ENCODE results near the gene VPS33B. TPM values are rescaled to one million over a fixed set of nuclear protein-coding genes. Genes with fewer than 3 reads are reported as not detected.
A peak's percentile ranks its signal among the peaks of the same experiment; 100 is the strongest.

Gene VPS33B
- 10 to 100 TPM; 20.4 to 20.6 TPM for total RNA-seq
- 10.6 TPM for polyA plus RNA-seq

GRCh38 chr15:91022075-91022831 is at the start of gene VPS33B:
VPS33B (minus strand) TSS chr15:91022594; CDS start chr15:91022249, 345 bp downstream.
- H3K4me3 ChIP-seq (ENCODE audit: low read length): peak within 1 kb of the TSS; percentile 79
- DNase-seq: peak; percentile 71 to 86 (median 78)
- ChIA-PET CTCF (interaction anchor here (0.7 to 3.9 kb wide), 6 partner anchors 10 to 90 kb away, joined by 3 to 12 read pairs (median 5); partner anchors contain the start of gene HDDC3), POLR2A (interaction anchor here (0.6 to 1.0 kb wide), 2 partner anchors 46 to 90 kb away, joined by 3 to 5 read pairs; partner anchors contain the start of gene HDDC3)
- Mint-ChIP-seq H3K4me1 (peaks cover 41 to 54% (median 49%) of the 10 kb centered on the region in 3 donors), H3K36me3 (peaks cover 0 to 23% (median 4%) of the 10 kb centered on the region in 3 donors), H3K4me3 (peak within 1 kb of the TSS; percentile 90 to 98 (median 95)), H3K9me3 (no peaks in the 10 kb centered on the region), H3K27me3 (no peaks in the 10 kb centered on the region), H3K27ac (peak within 1 kb of the TSS; percentile 80 to 98 (median 92))
- no peaks in the 10 kb centered on the region for H3K36me3 ChIP-seq (ENCODE audit: insufficient read depth, low read length)
- H3K27me3 ChIP-seq (ENCODE audit: insufficient read depth, low read length, poor library complexity, severe bottlenecking): no peaks in the 10 kb centered on the region
- no peaks in the 10 kb centered on the region for H3K9me3 ChIP-seq (ENCODE audit: low read length)
- peaks cover 16% of the 10 kb centered on the region for H3K4me1 ChIP-seq (ENCODE audit: insufficient read depth, low read length)
- peak within 1 kb of the TSS; percentile 85 for H3K27ac ChIP-seq (ENCODE audit: low read depth, low read length)

GRCh38 chr15:91072161-91072560 is 49.8 kb upstream of the VPS33B start:
- Histone ChIP-seq H3K27ac (ENCODE audit: low read depth, low read length) (no peak overlapping the region), H3K27me3 (ENCODE audit: insufficient read depth, low read length, poor library complexity, severe bottlenecking) (no peaks in the 10 kb centered on the region), H3K4me1 (ENCODE audit: insufficient read depth, low read length) (no peaks in the 10 kb centered on the region), H3K4me3 (ENCODE audit: low read length) (no peak overlapping the region), H3K36me3 (ENCODE audit: insufficient read depth, low read length) (no peaks in the 10 kb centered on the region), H3K9me3 (ENCODE audit: low read length) (no peaks in the 10 kb centered on the region)
- no peak overlapping the region for H3K27ac Mint-ChIP-seq
- no peak overlapping the region for H3K4me3 Mint-ChIP-seq
- peaks cover 0 to 3% (median 3%) of the 10 kb centered on the region in 3 donors for H3K36me3 Mint-ChIP-seq
- H3K4me1 Mint-ChIP-seq: no peaks in the 10 kb centered on the region
- H3K27me3 Mint-ChIP-seq: peaks cover 19 to 37% of the 10 kb centered on the region in 2 donors
- ChIA-PET POLR2A (no interaction called here), CTCF (no interaction called here)
- no peak for DNase-seq
- no peaks in the 10 kb centered on the region for H3K9me3 Mint-ChIP-seq

GRCh38 chr15:91070872-91071271 is 48.5 kb upstream of the VPS33B start:
- Mint-ChIP-seq H3K27me3 (peaks cover 16 to 40% of the 10 kb centered on the region in 2 donors), H3K4me3 (no peak overlapping the region), H3K9me3 (no peaks in the 10 kb centered on the region), H3K27ac (no peak overlapping the region), H3K4me1 (no peaks in the 10 kb centered on the region), H3K36me3 (peaks cover 0 to 3% (median 0%) of the 10 kb centered on the region in 3 donors)
- Histone ChIP-seq H3K27ac (ENCODE audit: low read depth, low read length) (no peak overlapping the region), H3K4me1 (ENCODE audit: insufficient read depth, low read length) (no peaks in the 10 kb centered on the region), H3K4me3 (ENCODE audit: low read length) (no peak overlapping the region), H3K9me3 (ENCODE audit: low read length) (no peaks in the 10 kb centered on the region), H3K27me3 (ENCODE audit: insufficient read depth, low read length, poor library complexity, severe bottlenecking) (no peaks in the 10 kb centered on the region), H3K36me3 (ENCODE audit: insufficient read depth, low read length) (no peaks in the 10 kb centered on the region)
- no peak for DNase-seq
- CTCF ChIA-PET: no interaction called here
- POLR2A ChIA-PET: no interaction called here

GRCh38 chr15:91068966-91069365 is 46.6 kb upstream of the VPS33B start:
- no peak for DNase-seq
- ChIA-PET POLR2A (interaction anchor here (0.6 to 0.7 kb wide), 2 partner anchors 47 to 670 kb away, joined by 3 to 5 read pairs; partner anchors contain the start of gene VPS33B), CTCF (interaction anchor here (1.7 kb wide), 1 partner anchor 13 kb away, joined by 5 read pairs; no protein-coding TSS in a partner anchor)
- Mint-ChIP-seq H3K4me3 (no peak overlapping the region), H3K9me3 (peaks cover 3 to 8% (median 5%) of the 10 kb centered on the region in 5 donors), H3K27ac (no peak overlapping the region), H3K36me3 (peaks cover 0 to 8% (median 3%) of the 10 kb centered on the region in 3 donors), H3K27me3 (peaks cover 14 to 43% of the 10 kb centered on the region in 2 donors), H3K4me1 (no peaks in the 10 kb centered on the region)
- Histone ChIP-seq H3K4me1 (ENCODE audit: insufficient read depth, low read length) (no peaks in the 10 kb centered on the region), H3K36me3 (ENCODE audit: insufficient read depth, low read length) (no peaks in the 10 kb centered on the region), H3K4me3 (ENCODE audit: low read length) (no peak overlapping the region), H3K27ac (ENCODE audit: low read depth, low read length) (no peak overlapping the region), H3K9me3 (ENCODE audit: low read length) (no peaks in the 10 kb centered on the region), H3K27me3 (ENCODE audit: insufficient read depth, low read length, poor library complexity, severe bottlenecking) (no peaks in the 10 kb centered on the region)

DNA sequence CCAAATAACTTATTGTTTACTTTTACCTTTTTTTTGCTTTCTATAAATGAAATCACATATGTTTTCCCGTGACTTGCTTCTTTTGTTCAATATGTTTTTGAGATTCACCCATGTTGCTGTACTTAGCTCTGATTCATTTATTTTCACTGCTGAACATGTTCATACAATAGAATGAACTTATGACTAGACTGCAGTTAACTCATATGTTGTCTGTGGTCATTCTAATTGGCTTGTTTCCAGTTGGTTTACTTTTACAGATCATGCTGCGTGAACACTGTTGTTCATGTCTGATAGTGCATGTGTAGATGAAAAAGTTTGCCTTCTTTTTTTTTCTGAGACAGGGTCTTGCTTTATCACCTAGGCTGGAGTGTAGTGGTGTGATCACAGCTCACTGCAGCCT is 46.0 kb upstream of the VPS33B start:
- POLR2A ChIA-PET: interaction anchor here (0.7 kb wide), 1 partner anchor 46 kb away, joined by 5 read pairs; the partner anchor contains the start of gene VPS33B
- peaks cover 0 to 8% (median 3%) of the 10 kb centered on the region in 3 donors for H3K36me3 Mint-ChIP-seq
- no peaks in the 10 kb centered on the region for H3K4me1 Mint-ChIP-seq
- no peak for DNase-seq
- peaks cover 3 to 8% (median 5%) of the 10 kb centered on the region in 5 donors for H3K9me3 Mint-ChIP-seq
- H3K27me3 Mint-ChIP-seq: peaks cover 14 to 43% of the 10 kb centered on the region in 2 donors
- CTCF ChIA-PET: interaction anchor here (1.7 kb wide), 1 partner anchor 13 kb away, joined by 5 read pairs; no protein-coding TSS in a partner anchor
- H3K4me1 ChIP-seq (ENCODE audit: insufficient read depth, low read length): no peaks in the 10 kb centered on the region
- no peak overlapping the region for H3K4me3 ChIP-seq (ENCODE audit: low read length)
- H3K27ac Mint-ChIP-seq: no peak overlapping the region
- H3K9me3 ChIP-seq (ENCODE audit: low read length): no peaks in the 10 kb centered on the region
- no peaks in the 10 kb centered on the region for H3K27me3 ChIP-seq (ENCODE audit: insufficient read depth, low read length, poor library complexity, severe bottlenecking)
- no peak overlapping the region for H3K4me3 Mint-ChIP-seq
- H3K36me3 ChIP-seq (ENCODE audit: insufficient read depth, low read length): no peaks in the 10 kb centered on the region
- no peak overlapping the region for H3K27ac ChIP-seq (ENCODE audit: low read depth, low read length)

GRCh38 chr15:91067036-91067435 is 44.6 kb upstream of the VPS33B start:
- Mint-ChIP-seq H3K4me1 (no peaks in the 10 kb centered on the region), H3K27me3 (peaks cover 14 to 39% of the 10 kb centered on the region in 2 donors), H3K27ac (no peak overlapping the region), H3K36me3 (peaks cover 0 to 8% (median 2%) of the 10 kb centered on the region in 3 donors), H3K9me3 (peaks cover 3 to 8% (median 5%) of the 10 kb centered on the region in 5 donors), H3K4me3 (no peak overlapping the region)
- Histone ChIP-seq H3K4me1 (ENCODE audit: insufficient read depth, low read length) (no peaks in the 10 kb centered on the region), H3K9me3 (ENCODE audit: low read length) (no peaks in the 10 kb centered on the region), H3K27me3 (ENCODE audit: insufficient read depth, low read length, poor library complexity, severe bottlenecking) (no peaks in the 10 kb centered on the region), H3K4me3 (ENCODE audit: low read length) (no peak overlapping the region), H3K36me3 (ENCODE audit: insufficient read depth, low read length) (no peaks in the 10 kb centered on the region), H3K27ac (ENCODE audit: low read depth, low read length) (no peak overlapping the region)
- no peak for DNase-seq
- POLR2A ChIA-PET: no interaction called here
- CTCF ChIA-PET: interaction anchor here (1.4 to 1.7 kb wide), 2 partner anchors 11 to 17 kb away, joined by 5 to 7 read pairs; no protein-coding TSS in a partner anchor

GRCh38 chr15:91065505-91065904 is 43.1 kb upstream of the VPS33B start:
- Histone ChIP-seq H3K36me3 (ENCODE audit: insufficient read depth, low read length) (no peaks in the 10 kb centered on the region), H3K27me3 (ENCODE audit: insufficient read depth, low read length, poor library complexity, severe bottlenecking) (no peaks in the 10 kb centered on the region), H3K27ac (ENCODE audit: low read depth, low read length) (no peak overlapping the region), H3K4me3 (ENCODE audit: low read length) (no peak overlapping the region), H3K9me3 (ENCODE audit: low read length) (no peaks in the 10 kb centered on the region), H3K4me1 (ENCODE audit: insufficient read depth, low read length) (no peaks in the 10 kb centered on the region)
- H3K27ac Mint-ChIP-seq: no peak overlapping the region
- no peaks in the 10 kb centered on the region for H3K4me1 Mint-ChIP-seq
- ChIA-PET CTCF (interaction anchor here (1.0 kb wide), 1 partner anchor 10 kb away, joined by 4 read pairs; no protein-coding TSS in a partner anchor), POLR2A (no interaction called here)
- H3K9me3 Mint-ChIP-seq: peaks cover 3 to 8% (median 5%) of the 10 kb centered on the region in 5 donors
- H3K27me3 Mint-ChIP-seq: peaks cover 11 to 36% of the 10 kb centered on the region in 2 donors
- H3K4me3 Mint-ChIP-seq: no peak overlapping the region
- peaks cover 0 to 8% (median 2%) of the 10 kb centered on the region in 3 donors for H3K36me3 Mint-ChIP-seq
- DNase-seq: no peak

- Mint-ChIP-seq H3K4me1 (no peaks in the 10 kb centered on the region), H3K36me3 (peaks cover 0 to 8% (median 0%) of the 10 kb centered on the region in 3 donors), H3K27me3 (peaks cover 20 to 44% of the 10 kb centered on the region in 2 donors), H3K4me3 (no peak overlapping the region), H3K9me3 (peaks cover 3 to 8% (median 6%) of the 10 kb centered on the region in 5 donors), H3K27ac (no peak overlapping the region)
- ChIA-PET CTCF (no interaction called here), POLR2A (no interaction called here)
- Histone ChIP-seq H3K4me3 (ENCODE audit: low read length) (no peak overlapping the region), H3K27me3 (ENCODE audit: insufficient read depth, low read length, poor library complexity, severe bottlenecking) (no peaks in the 10 kb centered on the region), H3K9me3 (ENCODE audit: low read length) (no peaks in the 10 kb centered on the region), H3K27ac (ENCODE audit: low read depth, low read length) (no peak overlapping the region), H3K4me1 (ENCODE audit: insufficient read depth, low read length) (no peaks in the 10 kb centered on the region), H3K36me3 (ENCODE audit: insufficient read depth, low read length) (no peaks in the 10 kb centered on the region)
- DNase-seq: no peak
Observed at GRCh38 chr15:91061997-91062396, 39.6 kb upstream of the VPS33B start.
